Neural cell (in vitro differentiated cells): ENCODE measurements around the gene FOXP4. TPM values are rescaled to one million over a fixed set of nuclear protein-coding genes. Genes with fewer than 3 reads are reported as not detected.

Source experiments
- H2AFZ ChIP-seq: fragments of 200-600, 300-800 bp; sonication (generic), shearing (Covaris generic); 2 replicates; pipeline ENCODE4 v1.6.0; 2014; ENCODE audit warnings: low read depth, mild to moderate bottlenecking, antibody characterized with exemption, low read length, moderate library complexity
- H3F3A ChIP-seq: fragments of 200-600 bp; shearing (Covaris generic); 2 replicates; pipeline ENCODE4 v1.6.1; 2016; ENCODE audit warnings: mild to moderate bottlenecking, moderate library complexity, mixed read lengths, antibody characterized with exemption, low read length; ENCODE audit not compliant: insufficient read depth, poor library complexity, severe bottlenecking
- H3K27ac ChIP-seq: fragments of 200-600, 300-800 bp; sonication (generic), shearing (Covaris generic); 2 replicates; pipeline ENCODE4 v1.5.1; 2014; ENCODE audit warnings: mild to moderate bottlenecking, low read length, moderate library complexity
- H3K27me3 ChIP-seq: fragments of 300-800, 200-600 bp; sonication (generic), shearing (Covaris generic); 2 replicates; pipeline ENCODE4 v1.6.0; 2014; ENCODE audit warnings: mild to moderate bottlenecking, low read depth, low read length, moderate library complexity; ENCODE audit not compliant: insufficient read depth
- H3K36me3 ChIP-seq: fragments of 300-800, 200-600 bp; sonication (generic), shearing (Covaris generic); 2 replicates; pipeline ENCODE4 v1.5.1; 2014; ENCODE audit warnings: mild to moderate bottlenecking, antibody characterized with exemption, low read length, moderate library complexity; ENCODE audit not compliant: insufficient read depth
- H3K4me2 ChIP-seq: fragments of 300-800, 200-600 bp; sonication (generic), shearing (Covaris generic); 2 replicates; pipeline ENCODE4 v1.6.0; 2014; ENCODE audit warnings: mild to moderate bottlenecking, low read length
- H3K4me3 ChIP-seq: fragments of 300-800, 200-600 bp; sonication (generic), shearing (Covaris generic); 2 replicates; pipeline ENCODE4 v1.5.1; 2014; ENCODE audit warnings: mild to moderate bottlenecking, low read length, moderate library complexity
- H3K79me2 ChIP-seq: fragments of 200-600 bp; shearing (Covaris generic); replicated peaks from 2 replicates; pipeline ENCODE4 v1.6.0; 2014; ENCODE audit warnings: mild to moderate bottlenecking, low read length, moderate library complexity; ENCODE audit not compliant: insufficient read depth
- H3K9ac ChIP-seq: fragments of 300-800, 200-600 bp; sonication (generic), shearing (Covaris generic); 2 replicates; pipeline ENCODE4 v1.6.1; 2016; ENCODE audit warnings: mild to moderate bottlenecking, low read length, mixed read lengths
- H3K9me2 ChIP-seq: fragments of 200-600 bp; shearing (Covaris generic); 2 replicates; pipeline ENCODE4 v1.6.1; 2016; ENCODE audit warnings: mild to moderate bottlenecking, low read length, mixed read lengths; ENCODE audit not compliant: insufficient read depth
- H3K9me3 ChIP-seq: fragments of 200-600, 300-800 bp; sonication (generic), shearing (Covaris generic); 2 replicates; pipeline ENCODE4 v1.6.1; 2016; ENCODE audit warnings: mild to moderate bottlenecking, mixed run types, low read length, moderate library complexity, mixed read lengths
- H4K20me1 ChIP-seq: fragments of 200-600 bp; shearing (Covaris generic); 2 replicates; pipeline ENCODE4 v1.6.1; 2016; ENCODE audit warnings: mild to moderate bottlenecking, mixed run types; ENCODE audit not compliant: insufficient read depth
- CTCF ChIP-seq: fragments of 450-650 bp; IDR thresholded peaks from 2 replicates; pipeline ENCODE4 v1.5.1; 2014; ENCODE audit warnings: antibody characterized with exemption, mild to moderate bottlenecking, moderate library complexity; ENCODE audit not compliant: poor library complexity, severe bottlenecking
- EP300 ChIP-seq: fragments of 450-650 bp; conservative IDR thresholded peaks from 2 replicates; pipeline ENCODE4 v1.6.1; 2014; ENCODE audit warnings: antibody characterized with exemption, mild to moderate bottlenecking, moderate library complexity; ENCODE audit not compliant: poor library complexity, severe bottlenecking
- EZH2 ChIP-seq: fragments of 200-600, 300-800 bp; shearing (Covaris generic), sonication (generic); IDR thresholded peaks from 2 replicates; pipeline ENCODE4 v1.6.1; 2014; ENCODE audit warnings: antibody characterized with exemption, low read length, borderline replicate concordance, mild to moderate bottlenecking; ENCODE audit not compliant: insufficient read depth, poor library complexity, severe bottlenecking
- MXI1 ChIP-seq: fragments of 450-650 bp; conservative IDR thresholded peaks from 2 replicates; pipeline ENCODE4 v1.6.1; 2014; ENCODE audit warnings: antibody characterized with exemption, mild to moderate bottlenecking; ENCODE audit not compliant: poor library complexity, severe bottlenecking
- POLR2AphosphoS5 ChIP-seq: IDR thresholded peaks from 2 replicates; pipeline ENCODE4 v1.6.1; 2012
- RAD21 ChIP-seq: fragments of 450-650 bp; conservative IDR thresholded peaks from 2 replicates; pipeline ENCODE4 v1.6.1; 2014; ENCODE audit warnings: antibody characterized with exemption, mild to moderate bottlenecking, moderate library complexity
- REST ChIP-seq: IDR thresholded peaks from 2 replicates; pipeline ENCODE4 v1.6.1; 2012; ENCODE audit warnings: borderline replicate concordance
- SMC3 ChIP-seq: fragments of 450-650 bp; conservative IDR thresholded peaks from 2 replicates; pipeline ENCODE4 v1.6.1; 2014; ENCODE audit warnings: antibody characterized with exemption, mild to moderate bottlenecking, moderate library complexity; ENCODE audit not compliant: poor library complexity
- TAF1 ChIP-seq: IDR thresholded peaks from 2 replicates; pipeline ENCODE4 v1.6.1; 2012; ENCODE audit warnings: low read depth
- polyA plus RNA-seq: library from polyadenylated mRNA; depleted of rRNA; stranded (reverse); fragments of >200 nt; gene quantifications from 2 replicates; pipeline ENCODE4 v1.2.3, GENCODE V29; 2014

Gene FOXP4
- polyA plus RNA-seq, 1 donor from 2014 or later, result 7.1 TPM

- TF ChIP-seq SMC3 (no peak), REST (no peak), POLR2AphosphoS5 (no peak), TAF1 (no peak), CTCF (no peak), EP300 (no peak), EZH2 (no peak), MXI1 (no peak), RAD21 (no peak)
- peaks cover 44% of the 10 kb centered on the region for H3K79me2 ChIP-seq
- no peak overlapping the region for H2AFZ ChIP-seq
- H3K9me2 ChIP-seq, result no peaks in the 10 kb centered on the region
- no peaks in the 10 kb centered on the region for H3K27me3 ChIP-seq
- H4K20me1 ChIP-seq, result peaks cover 7% of the 10 kb centered on the region
- no peak overlapping the region for H3K4me3 ChIP-seq
- H3F3A ChIP-seq, result no peaks in the 10 kb centered on the region
- no peak overlapping the region for H3K4me2 ChIP-seq
- no peaks in the 10 kb centered on the region for H3K9me3 ChIP-seq
- H3K9ac ChIP-seq, result no peak overlapping the region
- H3K27ac ChIP-seq, result no peak overlapping the region
- peaks cover 6% of the 10 kb centered on the region for H3K36me3 ChIP-seq
These were observed 21.5 kb downstream of the FOXP4 start for GRCh38 chr6:41567684-41568083.

- Histone ChIP-seq H3K9me3 (no peaks in the 10 kb centered on the region), H3K9ac (no peak overlapping the region), H3K9me2 (no peaks in the 10 kb centered on the region), H3K27ac (no peak overlapping the region), H3K27me3 (no peaks in the 10 kb centered on the region), H4K20me1 (peaks cover 7% of the 10 kb centered on the region), H3K36me3 (peaks cover 6% of the 10 kb centered on the region), H3K79me2 (peaks cover 46% of the 10 kb centered on the region), H3K4me3 (no peak overlapping the region), H3F3A (no peaks in the 10 kb centered on the region), H3K4me2 (no peak overlapping the region), H2AFZ (no peak overlapping the region)
- TF ChIP-seq SMC3, result no peak
- TF ChIP-seq TAF1, result no peak
- no peak for TF ChIP-seq MXI1
- no peak for TF ChIP-seq POLR2AphosphoS5
- TF ChIP-seq EP300, result no peak
- TF ChIP-seq REST, result no peak
- no peak for TF ChIP-seq RAD21
These were observed 22.0 kb downstream of the FOXP4 start for GRCh38 chr6:41568202-41568584.
